GM21825 (cell line): ENCODE results near the gene TMEM120A.

Experiments
- ATAC-seq: cut with Tn5 transposase; IDR thresholded peaks from one replicate; pipeline ENCODE4 v1.9.1; 2021; ENCODE audit warnings: mild to moderate bottlenecking, moderate library complexity; ENCODE audit not compliant: unreplicated experiment

The TMEM120A gene

DNA sequence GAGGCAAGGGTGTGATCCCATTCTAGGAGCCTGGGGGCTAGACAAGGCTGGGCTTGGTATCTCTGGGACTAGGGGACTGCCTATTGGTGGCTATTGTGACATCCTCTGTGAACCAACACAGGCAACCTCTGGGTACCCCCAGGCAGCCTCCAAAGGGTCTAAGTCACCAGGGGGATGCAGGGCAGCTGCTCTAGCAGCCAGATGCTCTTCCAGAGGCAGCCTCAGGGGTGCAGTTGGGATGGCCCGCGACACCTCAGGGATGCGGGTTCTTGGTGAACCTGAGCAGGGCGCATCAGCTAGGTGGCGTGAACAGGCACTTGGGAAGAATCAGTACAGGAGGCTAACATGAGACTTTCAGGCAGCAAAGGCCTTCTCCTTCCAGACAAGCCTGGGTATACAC, 1.6 kb upstream of the TMEM120A start:
- ATAC-seq, result no peak

DNA sequence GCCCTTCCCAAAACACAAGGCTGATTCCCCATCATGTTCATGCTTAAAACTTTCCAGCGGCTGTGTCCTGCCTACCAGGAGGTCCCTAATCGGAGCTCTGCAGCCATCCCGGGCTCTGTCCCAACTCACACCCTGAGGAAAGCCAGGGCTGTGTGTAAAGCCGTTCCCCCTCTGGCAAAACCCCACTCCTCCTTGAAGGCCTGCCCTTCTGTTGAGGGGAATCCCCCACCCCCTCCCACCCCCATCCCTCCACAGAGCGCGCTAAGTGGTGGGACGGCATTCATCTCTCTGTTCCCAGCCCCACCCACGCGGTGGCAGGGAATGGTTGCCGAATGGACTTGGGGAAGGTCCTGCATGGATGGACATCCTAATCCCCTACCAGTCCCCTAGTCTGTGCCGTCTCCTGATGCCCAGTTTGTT, 667 bp upstream of the TMEM120A start:
- ATAC-seq, result no peak

DNA sequence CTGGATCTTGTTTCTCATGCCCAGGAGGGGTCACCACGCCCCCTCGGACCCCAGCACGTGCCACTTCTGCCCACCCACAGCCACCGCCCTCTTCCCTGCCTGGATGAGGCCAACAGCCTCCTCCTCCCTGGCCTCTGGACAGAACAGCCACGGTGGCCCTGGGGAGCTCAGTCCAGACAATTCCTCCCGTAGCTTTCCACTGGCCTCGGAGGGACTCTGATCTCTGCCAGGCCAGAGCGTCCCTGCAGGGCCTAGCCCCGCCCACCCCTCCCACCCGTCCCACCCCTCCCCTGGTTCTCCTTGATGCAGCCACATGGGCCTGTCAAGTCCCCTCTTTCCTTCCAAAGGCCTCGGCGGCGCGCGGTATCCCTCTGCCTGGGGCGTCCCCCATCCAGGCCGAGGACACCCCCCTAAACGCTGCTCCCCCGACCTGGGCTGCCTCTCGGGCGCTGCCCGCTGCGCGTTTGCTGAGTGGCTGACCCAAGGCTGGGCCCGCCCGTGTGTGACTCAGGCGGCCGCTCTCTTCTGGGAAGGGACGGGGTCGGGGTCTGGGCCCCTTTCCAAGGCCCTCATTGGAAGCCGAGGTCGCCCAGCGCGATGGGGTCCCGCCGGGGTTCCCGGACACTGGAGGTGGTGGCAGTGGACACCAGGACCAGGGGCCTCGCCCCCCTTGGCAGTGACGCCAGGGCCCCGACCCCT, 557 bp downstream of the TMEM120A start:
- ATAC-seq, result peak; percentile 5

DNA sequence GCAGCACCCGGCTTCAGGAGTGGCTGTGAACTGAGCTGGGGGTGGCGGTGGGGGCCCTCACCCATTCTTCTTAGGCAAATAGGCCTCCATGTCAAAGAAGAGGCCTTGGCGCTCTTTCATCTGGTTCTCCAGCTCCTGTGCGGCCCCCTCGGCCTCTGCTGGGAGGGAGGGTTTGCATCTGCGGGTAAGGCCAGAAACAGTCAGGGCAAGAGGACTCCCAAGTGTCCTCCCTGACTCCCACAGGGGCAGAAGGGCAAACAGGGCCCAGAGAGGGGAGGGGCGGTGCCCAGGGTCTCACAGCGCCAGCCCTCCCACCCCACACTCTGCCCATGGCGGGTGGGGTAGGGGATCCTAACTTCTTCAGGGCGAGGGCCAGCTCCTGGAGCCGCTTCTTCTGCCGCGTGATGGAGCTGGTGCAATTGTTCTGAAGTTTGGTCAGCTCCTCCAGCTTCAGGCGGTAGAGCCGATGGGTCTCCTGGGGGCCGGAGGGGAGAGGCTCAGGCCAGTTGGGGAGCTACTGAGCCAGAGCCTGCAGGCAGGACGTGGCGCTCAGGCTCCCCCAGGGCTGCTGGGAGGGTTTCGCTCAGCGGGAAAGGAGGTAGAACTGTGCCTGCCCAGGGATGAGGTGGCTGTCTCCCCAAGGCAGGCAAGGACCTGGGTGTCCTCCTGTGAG, 2.2 kb downstream of the TMEM120A start:
- ATAC-seq, result no peak

DNA sequence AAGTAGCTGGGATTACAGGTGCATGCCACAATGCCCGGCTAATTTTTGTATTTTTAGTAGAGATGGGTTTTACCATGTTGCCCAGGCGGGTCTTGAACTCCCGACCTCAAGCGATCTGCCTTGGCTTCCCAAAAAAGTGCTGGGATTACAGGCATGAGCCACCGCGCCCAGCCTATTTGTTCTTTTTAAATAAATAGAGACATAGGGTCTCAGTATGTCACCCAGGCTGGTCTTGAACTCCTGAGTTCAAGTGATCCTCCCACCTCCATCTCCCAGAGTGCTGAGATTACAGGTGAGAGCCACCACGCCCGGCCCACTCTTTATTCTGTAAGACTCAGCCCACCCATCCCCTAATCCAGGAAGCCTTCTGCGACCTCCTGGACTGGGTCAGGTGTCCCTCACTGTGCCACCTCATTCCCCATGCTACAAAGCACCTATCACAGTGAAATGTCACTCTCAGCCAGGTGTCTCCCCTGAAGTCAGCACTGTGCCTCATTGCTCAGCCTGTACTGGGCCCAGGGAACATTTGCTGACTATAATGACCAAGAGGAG, 2.8 kb downstream of the TMEM120A start:
- ATAC-seq, result no peak

DNA sequence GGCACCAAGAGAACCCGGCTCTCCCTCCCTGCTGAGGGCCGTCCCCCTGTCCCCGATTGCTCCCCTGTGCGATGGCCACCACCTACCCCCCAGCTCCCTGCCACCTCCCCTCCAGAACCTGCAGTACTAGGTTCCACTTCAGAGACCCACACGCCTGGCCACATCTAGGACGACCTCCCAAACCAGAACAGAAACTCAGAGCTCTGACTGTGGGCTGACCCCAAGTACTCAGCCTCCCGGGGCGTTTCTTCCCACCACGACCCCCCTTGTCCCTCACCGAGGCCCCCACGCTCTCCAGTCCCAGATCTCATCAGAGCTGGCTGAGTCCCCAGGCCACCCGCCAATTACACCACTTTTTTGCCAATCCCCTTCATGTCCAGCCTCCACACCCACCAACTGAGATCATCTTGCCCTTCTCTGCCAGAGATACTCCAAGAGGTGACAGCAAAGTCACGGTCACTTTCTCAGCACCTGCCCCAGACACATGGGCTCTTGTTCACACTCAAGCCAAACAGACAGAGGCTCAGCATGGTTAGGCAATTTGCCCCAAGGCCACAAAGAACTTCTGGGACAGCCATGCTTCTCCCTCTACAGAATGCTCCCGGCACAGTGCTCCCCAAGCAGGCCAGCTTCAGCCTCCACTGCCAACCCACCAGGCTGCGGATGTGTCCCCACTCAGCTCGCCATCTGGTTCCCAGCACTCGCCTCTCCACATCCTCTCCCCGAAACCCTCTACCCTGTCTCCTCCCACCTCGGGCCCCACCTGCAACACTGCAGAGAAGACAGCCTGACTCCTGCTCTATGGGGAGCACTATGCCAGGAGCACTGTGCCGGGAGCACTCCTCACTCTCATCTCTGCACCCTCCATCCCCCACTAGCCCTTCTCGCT, 4.7 kb downstream of the TMEM120A start:
- ATAC-seq, result no peak

DNA sequence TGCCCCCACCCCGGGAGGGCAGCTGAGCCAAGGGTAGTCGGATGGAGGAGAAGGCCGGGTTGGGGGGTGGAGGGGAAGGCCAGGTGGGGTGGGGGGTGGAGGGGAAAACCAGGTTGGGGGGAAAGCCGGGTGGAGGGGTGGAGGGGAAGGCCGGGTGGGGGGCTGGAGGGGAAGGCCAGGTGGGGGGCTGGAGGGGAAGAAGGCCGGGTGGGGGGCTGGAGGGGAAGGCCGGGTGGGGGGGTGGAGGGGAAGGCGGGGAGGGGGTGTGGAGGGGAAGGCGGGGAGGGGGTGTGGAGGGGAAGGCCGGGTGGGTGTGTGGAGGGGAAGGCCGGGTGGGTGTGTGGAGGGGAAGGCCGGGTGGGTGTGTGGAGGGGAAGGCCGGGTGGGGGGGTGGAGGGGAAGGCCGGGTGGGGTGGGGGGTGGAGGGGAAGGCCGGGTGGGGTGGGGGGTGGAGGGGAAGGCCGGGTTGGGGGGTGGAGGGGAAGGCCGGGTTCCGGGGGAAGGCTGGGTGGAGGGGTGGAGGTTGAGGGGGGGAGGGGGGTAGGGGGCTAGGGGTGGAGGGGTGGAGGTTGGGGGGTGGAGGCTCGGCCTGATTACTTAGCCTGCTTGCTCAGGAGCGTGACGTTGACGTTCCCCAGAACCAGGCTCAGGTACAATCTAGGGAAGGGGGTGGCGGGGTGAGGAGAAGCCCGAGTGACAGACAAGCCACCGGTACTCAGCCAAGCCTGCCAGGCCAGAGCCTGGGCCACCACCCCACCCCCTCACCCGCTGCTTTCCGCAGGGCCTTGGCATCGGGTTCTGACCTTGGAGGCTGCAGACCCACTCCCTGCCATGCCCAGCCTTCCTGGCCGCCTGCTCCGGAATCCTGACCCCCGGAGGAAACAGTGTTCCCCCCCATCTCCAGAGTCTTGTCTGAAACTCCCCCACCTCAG, 5.6 kb downstream of the TMEM120A start:
- no peak for ATAC-seq

DNA sequence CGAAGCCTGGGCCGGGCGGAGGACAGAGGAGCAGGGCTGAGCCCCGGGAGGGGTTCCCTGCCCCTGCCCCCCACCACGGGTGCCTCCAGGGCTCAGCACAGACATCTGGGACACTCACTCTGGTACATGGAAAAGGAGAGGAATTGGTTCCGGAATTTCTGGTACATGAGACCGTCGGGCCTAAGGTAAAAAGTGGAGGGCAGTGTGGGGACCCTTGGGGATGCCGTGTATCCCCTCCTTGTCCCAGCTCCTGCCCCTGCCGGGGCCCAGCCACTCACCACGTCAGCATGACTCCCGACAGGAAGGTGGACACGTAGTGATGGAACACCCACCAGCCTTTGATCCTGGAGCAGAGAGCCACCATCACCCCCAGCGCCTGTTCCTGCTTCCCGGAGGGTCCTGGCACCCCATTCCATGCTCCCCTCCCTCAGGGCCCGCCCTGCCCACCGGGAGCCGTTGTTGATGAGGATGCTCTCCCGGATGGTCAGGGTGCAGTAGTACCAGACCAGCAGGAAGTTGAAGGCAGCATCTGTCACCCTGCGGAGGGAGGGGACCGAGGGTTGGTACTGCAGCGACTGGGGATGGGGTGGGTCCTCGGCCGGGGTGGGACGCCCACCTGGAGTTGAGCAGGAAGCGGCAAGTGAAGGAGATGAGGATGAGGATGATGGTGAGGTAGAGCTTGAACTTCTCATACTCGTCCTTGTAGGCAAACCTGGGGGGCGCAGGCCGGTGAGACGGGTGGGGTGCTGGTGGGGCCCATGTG, 6.4 kb downstream of the TMEM120A start:
- no peak for ATAC-seq

DNA sequence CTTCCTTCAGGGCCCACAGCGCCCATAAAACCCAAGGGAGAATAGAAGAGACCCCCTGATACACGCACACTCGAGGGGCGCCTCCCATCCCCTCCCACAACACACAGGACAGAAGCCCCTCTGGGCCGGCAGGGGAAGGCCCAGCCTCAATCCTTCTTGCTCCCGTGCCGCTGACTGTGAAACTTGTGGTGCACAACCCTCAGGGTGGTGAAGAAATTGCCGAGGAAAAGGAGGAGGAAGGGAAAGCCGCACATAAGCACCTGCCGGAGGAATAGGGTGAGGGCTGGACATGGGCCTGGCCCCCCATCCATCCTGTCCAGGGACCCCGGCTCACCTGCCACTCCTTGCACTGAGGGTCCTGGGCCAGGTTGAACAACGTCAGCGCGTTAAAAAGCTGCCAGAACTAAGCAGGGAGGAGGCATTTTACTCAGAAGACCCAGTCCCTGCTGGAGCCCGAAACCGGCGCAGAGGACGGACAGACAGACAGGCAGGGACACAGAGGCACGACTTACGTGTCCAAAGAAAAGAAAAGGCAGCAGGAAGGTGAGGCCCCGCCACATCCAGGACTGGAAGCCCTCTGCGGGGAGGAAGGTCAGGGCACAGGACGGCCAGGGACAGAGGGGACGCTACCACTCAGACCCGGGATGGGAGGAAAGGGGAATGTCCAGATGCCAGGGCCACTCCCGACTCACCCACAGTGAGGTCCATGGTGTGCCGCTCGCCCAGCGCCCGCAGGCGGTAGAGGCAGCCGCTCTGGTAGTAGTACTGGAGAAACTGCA, 7.2 kb downstream of the TMEM120A start:
- no peak for ATAC-seq

DNA sequence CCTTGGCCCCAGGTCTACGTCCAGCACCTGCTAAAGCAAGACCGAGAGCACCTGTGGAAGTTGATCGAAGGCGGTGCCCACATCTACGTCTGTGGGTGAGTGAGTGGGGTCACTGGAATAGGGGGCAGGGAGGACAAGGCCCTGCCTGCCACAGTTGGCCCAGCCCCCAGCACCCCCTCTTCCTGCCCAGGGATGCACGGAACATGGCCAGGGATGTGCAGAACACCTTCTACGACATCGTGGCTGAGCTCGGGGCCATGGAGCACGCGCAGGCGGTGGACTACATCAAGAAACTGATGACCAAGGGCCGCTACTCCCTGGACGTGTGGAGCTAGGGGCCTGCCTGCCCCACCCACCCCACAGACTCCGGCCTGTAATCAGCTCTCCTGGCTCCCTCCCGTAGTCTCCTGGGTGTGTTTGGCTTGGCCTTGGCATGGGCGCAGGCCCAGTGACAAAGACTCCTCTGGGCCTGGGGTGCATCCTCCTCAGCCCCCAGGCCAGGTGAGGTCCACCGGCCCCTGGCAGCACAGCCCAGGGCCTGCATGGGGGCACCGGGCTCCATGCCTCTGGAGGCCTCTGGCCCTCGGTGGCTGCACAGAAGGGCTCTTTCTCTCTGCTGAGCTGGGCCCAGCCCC, 8.1 kb downstream of the TMEM120A start:
- no peak for ATAC-seq

DNA sequence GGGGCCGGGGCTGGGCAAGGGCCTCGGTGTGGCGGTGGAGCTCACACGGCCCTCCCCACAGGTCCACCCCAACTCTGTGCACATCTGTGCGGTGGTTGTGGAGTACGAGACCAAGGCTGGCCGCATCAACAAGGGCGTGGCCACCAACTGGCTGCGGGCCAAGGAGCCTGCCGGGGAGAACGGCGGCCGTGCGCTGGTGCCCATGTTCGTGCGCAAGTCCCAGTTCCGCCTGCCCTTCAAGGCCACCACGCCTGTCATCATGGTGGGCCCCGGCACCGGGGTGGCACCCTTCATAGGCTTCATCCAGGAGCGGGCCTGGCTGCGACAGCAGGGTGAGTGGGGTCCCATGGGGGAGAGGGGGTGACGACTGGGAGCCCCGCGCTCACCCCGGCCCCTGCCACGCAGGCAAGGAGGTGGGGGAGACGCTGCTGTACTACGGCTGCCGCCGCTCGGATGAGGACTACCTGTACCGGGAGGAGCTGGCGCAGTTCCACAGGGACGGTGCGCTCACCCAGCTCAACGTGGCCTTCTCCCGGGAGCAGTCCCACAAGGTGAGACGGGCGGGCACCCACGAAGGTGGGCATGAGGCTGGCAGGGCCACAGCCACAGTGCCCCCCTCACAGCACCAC, 8.8 kb downstream of the TMEM120A start:
- ATAC-seq, result no peak

DNA sequence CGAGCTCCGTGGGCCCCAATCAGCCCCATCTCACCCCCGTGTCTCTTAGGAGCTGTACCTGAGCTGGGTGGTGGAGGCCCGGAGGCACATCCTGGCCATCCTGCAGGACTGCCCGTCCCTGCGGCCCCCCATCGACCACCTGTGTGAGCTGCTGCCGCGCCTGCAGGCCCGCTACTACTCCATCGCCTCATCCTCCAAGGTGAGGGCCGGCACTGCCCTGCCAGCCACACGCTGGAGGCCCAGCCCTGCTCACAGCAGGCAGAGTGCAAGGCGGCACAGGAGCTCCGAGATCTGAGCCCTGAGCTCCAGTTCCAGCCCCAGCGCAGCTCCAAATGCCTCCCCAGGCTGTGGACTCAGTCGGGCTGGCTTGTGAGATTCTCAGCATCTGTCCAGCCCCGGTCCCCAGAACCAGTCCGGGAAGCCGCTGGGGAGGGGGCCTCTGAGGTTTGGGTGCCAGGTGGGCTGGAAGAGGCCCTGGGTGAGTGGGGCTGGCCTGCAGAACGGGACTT, 9.3 kb downstream of the TMEM120A start:
- ATAC-seq, result no peak

DNA sequence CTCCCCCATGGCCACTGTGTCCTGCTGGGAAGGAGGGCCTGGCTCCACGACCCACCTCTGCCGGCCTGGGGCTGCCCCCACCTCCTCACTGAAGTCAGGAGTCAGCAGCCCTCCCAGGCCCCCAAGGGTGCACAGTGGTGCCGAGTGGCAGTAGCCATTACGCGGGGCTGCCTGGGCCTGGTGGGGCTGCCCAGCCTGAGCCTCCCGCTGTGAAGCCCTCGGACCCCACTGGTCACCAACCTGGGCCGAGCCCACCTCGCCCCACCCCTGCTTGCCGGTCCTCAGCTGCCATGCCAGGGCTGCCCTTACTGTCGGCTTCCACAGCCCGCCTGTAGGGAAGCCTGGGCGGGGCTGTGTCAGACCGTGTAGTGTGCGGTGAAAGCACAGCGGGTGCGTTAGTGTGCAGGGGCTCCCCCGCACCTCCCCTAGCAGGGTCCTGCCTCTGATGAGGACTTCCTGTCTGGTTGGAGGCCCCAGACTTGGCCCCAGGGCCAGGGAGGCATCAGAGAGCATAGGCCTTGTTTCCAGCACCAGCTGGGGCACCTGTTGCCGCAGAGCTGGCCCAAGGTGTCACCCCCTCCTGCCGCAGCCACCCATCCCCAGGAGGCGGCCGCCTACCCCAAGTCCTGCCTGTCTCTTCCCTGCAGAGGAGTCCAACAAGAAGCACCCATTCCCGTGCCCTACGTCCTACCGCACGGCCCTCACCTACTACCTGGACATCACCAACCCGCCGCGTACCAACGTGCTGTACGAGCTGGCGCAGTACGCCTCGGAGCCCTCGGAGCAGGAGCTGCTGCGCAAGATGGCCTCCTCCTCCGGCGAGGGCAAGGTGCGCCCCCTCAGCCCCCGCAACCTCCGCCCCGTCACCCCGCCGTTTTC, 10.0 kb downstream of the TMEM120A start:
- ATAC-seq, result no peak

DNA sequence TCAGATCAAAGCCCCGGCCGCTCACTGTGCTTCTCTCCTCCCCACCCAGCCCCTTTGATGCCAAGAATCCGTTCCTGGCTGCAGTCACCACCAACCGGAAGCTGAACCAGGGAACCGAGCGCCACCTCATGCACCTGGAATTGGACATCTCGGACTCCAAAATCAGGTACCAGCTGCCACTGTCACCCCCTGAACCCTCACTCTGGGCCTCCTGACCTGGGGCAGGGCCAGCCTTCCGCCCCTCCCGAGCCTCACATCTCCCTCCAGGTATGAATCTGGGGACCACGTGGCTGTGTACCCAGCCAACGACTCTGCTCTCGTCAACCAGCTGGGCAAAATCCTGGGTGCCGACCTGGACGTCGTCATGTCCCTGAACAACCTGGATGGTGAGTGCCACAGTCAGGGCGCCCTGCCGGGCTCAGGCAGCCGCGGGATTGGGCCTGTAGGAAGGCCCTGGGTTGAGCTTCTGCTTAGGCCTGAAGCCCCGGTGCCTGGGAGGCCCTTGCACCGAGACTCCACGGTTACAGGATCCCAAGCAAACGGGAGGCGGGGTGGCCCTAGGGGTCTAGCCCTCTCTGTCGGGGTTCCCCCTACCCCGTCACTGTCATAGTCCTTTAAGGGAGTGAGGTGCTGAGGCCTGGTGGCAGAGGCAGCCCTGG, 10.8 kb downstream of the TMEM120A start:
- no peak for ATAC-seq

DNA sequence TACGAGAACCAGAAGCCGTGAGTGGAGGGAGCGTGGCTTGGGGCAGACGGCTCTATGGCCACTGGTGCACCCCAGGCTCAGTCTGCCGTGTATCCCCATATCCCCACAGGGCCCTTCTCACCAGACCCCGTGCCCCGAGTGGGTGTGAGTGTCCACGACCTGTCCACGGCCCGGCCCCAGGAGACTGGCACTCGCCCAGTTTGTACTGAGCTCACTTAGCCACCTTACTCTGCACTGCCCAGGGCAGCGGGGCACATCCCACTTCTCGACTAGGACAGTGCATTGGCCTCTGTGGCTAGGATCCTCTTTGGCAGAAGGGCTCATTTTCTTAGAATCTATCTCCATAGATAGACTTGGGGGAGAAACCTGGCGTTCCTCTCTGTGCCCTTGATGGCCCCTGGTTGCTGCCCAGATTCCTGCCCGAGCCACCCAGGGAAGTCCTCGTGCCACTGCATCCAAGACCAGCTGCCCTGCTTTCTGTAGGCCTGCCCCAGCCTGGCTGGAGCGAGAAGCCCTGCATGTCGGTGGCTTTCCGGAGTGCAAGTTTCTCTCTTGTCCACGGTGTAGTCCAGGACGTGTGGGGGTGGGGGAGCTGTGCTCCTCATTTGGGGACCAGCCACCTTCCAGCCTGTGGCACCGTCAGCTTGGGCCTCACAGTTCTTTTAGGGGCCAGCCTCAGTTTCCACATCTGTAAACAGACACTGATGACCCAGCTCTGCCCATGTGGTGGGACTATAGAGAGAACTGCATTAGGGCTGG, 11.9 kb downstream of the TMEM120A start:
- ATAC-seq, result no peak
